ENCODE data around the gene VDR. TPM values are rescaled to one million over a fixed set of nuclear protein-coding genes. Genes with fewer than 3 reads are reported as not detected.
A peak's percentile ranks its signal among the peaks of the same experiment; 100 is the strongest.

The VDR gene
- total and polyA plus RNA-seq, 2 experiments from 2014 or later: 3.2 to 4.9 TPM

GRCh38 chr12:47840571-47840970 lies 64.2 kb downstream of the VDR start:
- WGBS (ENCODE audit: low lambda C conversion rate, missing lambda C conversion rate): 100% methylated on average over 1 of the region's 1 CpG

DNA sequence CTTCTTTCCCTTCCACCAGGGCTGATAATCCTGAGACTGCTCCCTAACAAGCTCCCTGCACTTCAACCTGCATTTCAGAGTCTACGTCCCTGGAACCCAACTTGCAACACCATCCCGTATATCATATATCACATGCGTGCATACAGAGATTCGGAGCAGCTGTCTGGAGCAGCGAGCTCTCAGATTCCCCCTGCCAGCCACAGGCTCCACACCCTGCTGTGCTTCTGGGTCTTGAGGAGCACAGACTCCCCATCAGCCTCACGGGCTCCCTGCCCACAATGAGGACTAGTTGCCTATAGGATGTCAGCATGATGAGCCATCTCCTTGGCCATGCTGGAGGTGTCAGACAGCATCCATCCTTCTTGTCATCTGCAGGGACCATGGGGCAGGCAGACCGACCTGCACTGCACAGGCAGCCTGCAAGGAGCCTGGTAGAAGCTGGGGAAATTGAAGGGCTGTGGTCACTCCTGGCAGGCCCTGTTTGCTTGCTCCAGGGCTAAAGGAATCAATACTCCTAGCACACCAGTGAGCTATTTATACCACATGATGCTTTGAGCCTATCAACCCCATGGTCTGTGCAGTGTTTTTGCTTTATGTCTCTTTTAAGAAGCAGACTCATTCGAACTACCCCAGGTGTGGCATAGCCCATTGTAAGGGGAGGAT lies 65.4 kb downstream of the VDR start:
- Histone ChIP-seq H3K9me3 (ENCODE audit: low read depth) (no peaks in the 10 kb centered on the region), H3K27ac (no peak overlapping the region)

More at GRCh38 chr12:47840571-47840970, 64.2 kb downstream of the VDR start:
- H3K27ac ChIP-seq: no peak overlapping the region
- H3K4me1 ChIP-seq (ENCODE audit: insufficient read depth): peaks cover 7% of the 10 kb centered on the region
- TF ChIP-seq EZH2 (IDR thresholded peaks at IDR 0.05; ENCODE audit: borderline replicate concordance): no peak
- TF ChIP-seq CTCF (IDR thresholded peaks at IDR 0.05; ENCODE audit: poor library complexity): no peak
- no peak for TF ChIP-seq EZH2phosphoT487 (IDR thresholded peaks at IDR 0.05; ENCODE audit: low read depth, severe bottlenecking, unreplicated experiment)
- no peak for DNase-seq (ENCODE audit: low spot score)
- H3K4me3 ChIP-seq: no peak overlapping the region
- H3K4me2 ChIP-seq: no peak overlapping the region
- H4K20me1 ChIP-seq (ENCODE audit: insufficient read depth, poor library complexity, severe bottlenecking): no peaks in the 10 kb centered on the region
- H3K79me2 ChIP-seq: no peaks in the 10 kb centered on the region
- no peak overlapping the region for H2AFZ ChIP-seq
- no peaks in the 10 kb centered on the region for H3K9me3 ChIP-seq (ENCODE audit: low read depth)
- H3K9me2 ChIP-seq (replicated peaks; ENCODE audit: insufficient read depth): no peaks in the 10 kb centered on the region
- peaks cover 3% of the 10 kb centered on the region for H3K27me3 ChIP-seq
- no peaks in the 10 kb centered on the region for H3K36me3 ChIP-seq (replicated peaks; ENCODE audit: insufficient read depth, low read depth)

DNA sequence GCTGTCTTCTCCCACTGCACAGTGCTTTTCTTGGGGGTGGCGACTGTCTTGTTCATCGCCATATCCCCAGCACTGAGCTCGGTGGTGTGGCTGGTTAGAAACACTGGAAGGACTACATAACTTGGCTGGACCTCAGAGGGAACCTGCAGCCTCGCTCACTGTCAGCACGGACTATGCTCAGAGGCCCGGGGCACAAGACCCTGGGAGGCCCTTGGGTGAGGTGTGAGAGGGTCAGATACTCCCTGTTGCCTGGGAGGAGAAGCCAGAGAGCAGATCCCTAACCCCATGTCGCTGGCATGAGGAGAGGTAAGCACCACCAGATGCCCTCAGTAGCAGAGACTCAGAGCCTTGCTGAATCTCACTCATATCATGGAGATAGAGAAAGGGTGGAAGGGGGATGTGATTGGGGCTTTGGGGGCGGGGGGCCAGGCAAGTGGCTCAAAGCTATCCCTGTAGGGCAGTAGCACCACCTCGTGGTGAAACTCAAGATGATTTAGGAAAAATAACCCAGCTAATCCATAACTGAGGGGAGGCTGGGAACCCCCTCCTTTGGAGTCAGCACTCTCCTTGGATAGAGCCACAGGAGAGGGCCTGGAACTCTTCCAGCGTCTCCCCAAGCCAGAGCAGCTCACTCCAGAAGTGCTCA lies 66.4 kb downstream of the VDR start:
- no peaks in the 10 kb centered on the region for H3K36me3 ChIP-seq (replicated peaks; ENCODE audit: insufficient read depth, low read depth)
- H3K27me3 ChIP-seq: peaks cover 3% of the 10 kb centered on the region
- no peak for TF ChIP-seq EZH2phosphoT487 (IDR thresholded peaks at IDR 0.05; ENCODE audit: low read depth, severe bottlenecking, unreplicated experiment)
- TF ChIP-seq EZH2 (IDR thresholded peaks at IDR 0.05; ENCODE audit: borderline replicate concordance): no peak
- peak; percentile 60 for TF ChIP-seq CTCF (IDR thresholded peaks at IDR 0.05; ENCODE audit: poor library complexity)
- no peaks in the 10 kb centered on the region for H3K9me3 ChIP-seq (ENCODE audit: low read depth)
- no peaks in the 10 kb centered on the region for H4K20me1 ChIP-seq (ENCODE audit: insufficient read depth, poor library complexity, severe bottlenecking)
- H3K9me2 ChIP-seq (replicated peaks; ENCODE audit: insufficient read depth): no peaks in the 10 kb centered on the region
- DNase-seq (ENCODE audit: low spot score): peak; percentile 50
- H3K4me3 ChIP-seq: no peak overlapping the region
- no peak overlapping the region for H2AFZ ChIP-seq
- H3K4me1 ChIP-seq (ENCODE audit: insufficient read depth): peaks cover 7% of the 10 kb centered on the region
- no peak overlapping the region for H3K4me2 ChIP-seq
- no peaks in the 10 kb centered on the region for H3K79me2 ChIP-seq
- H3K27ac ChIP-seq: no peak overlapping the region
- 61% methylated on average over 8 of the region's 10 CpGs for WGBS (ENCODE audit: low lambda C conversion rate, missing lambda C conversion rate)

More for the DNA sequence above, 65.4 kb downstream of the VDR start:
- DNase-seq (ENCODE audit: low spot score): no peak
- no peaks in the 10 kb centered on the region for H3K79me2 ChIP-seq
- H3K27me3 ChIP-seq: peaks cover 3% of the 10 kb centered on the region
- H3K4me2 ChIP-seq: no peak overlapping the region
- no peaks in the 10 kb centered on the region for H4K20me1 ChIP-seq (ENCODE audit: insufficient read depth, poor library complexity, severe bottlenecking)
- WGBS (ENCODE audit: low lambda C conversion rate, missing lambda C conversion rate): 78% methylated on average over 8 of the region's 8 CpGs
- H2AFZ ChIP-seq: no peak overlapping the region
- H3K4me3 ChIP-seq: no peak overlapping the region
- H3K9me2 ChIP-seq (replicated peaks; ENCODE audit: insufficient read depth): no peaks in the 10 kb centered on the region
- no peak for TF ChIP-seq EZH2 (IDR thresholded peaks at IDR 0.05; ENCODE audit: borderline replicate concordance)
- TF ChIP-seq CTCF (IDR thresholded peaks at IDR 0.05; ENCODE audit: poor library complexity): no peak
- no peak for TF ChIP-seq EZH2phosphoT487 (IDR thresholded peaks at IDR 0.05; ENCODE audit: low read depth, severe bottlenecking, unreplicated experiment)
- H3K36me3 ChIP-seq (replicated peaks; ENCODE audit: insufficient read depth, low read depth): no peaks in the 10 kb centered on the region
- peaks cover 7% of the 10 kb centered on the region for H3K4me1 ChIP-seq (ENCODE audit: insufficient read depth)
